Spleen (tissue), 11 donors: Measurements from ENCODE around the gene MROH7. TPM values are rescaled to one million over a fixed set of nuclear protein-coding genes. Genes with fewer than 3 reads are reported as not detected.

ENCODE experiments used
- DNase-seq: peaks from one replicate; pipeline ENCODE4 v3.0.0-alpha.2; 2020
- H3K27ac ChIP-seq, 8 donors: fragments of 200-600 bp; sonication (generic) in 7 of 8; 1 replicate in 4 of 8; 2 replicates in 4 of 8; pipeline versions ENCODE4 v1.5.0 to v1.8.0; 2016 to 2021; ENCODE audit warnings: inconsistent platforms in 4 of 8, mild to moderate bottlenecking in 4 of 8, moderate library complexity in 1 of 8
- H3K27me3 ChIP-seq, 7 donors: fragments of 200-600 bp; sonication (generic) in 6 of 7; replicated peaks in 1 of 7; 1 replicate in 4 of 7; 2 replicates in 3 of 7; pipeline versions ENCODE4 v1.5.0 to v1.8.0; 2016 to 2021; ENCODE audit warnings: inconsistent platforms in 3 of 7, mild to moderate bottlenecking in 1 of 7
- H3K36me3 ChIP-seq, 6 donors: fragments of 200-600 bp; sonication (generic) in 5 of 6; 1 replicate in 4 of 6; 2 replicates in 2 of 6; pipeline versions ENCODE4 v1.5.0 to v1.8.0; 2016 to 2021; ENCODE audit warnings: inconsistent platforms in 2 of 6
- H3K4me1 ChIP-seq, 6 donors: fragments of 200-600 bp; sonication (generic) in 5 of 6; 1 replicate in 3 of 6; 2 replicates in 3 of 6; pipeline versions ENCODE4 v1.5.0 to v1.8.0; 2016 to 2021; ENCODE audit warnings: inconsistent platforms in 3 of 6
- H3K4me3 ChIP-seq, 8 donors: fragments of 200-600 bp; sonication (generic) in 7 of 8; 1 replicate in 4 of 8; 2 replicates in 4 of 8; pipeline versions ENCODE4 v1.5.0 to v1.8.0; 2016 to 2021; ENCODE audit warnings: inconsistent platforms in 4 of 8, mild to moderate bottlenecking in 4 of 8, moderate library complexity in 2 of 8
- H3K9me3 ChIP-seq, 8 donors: fragments of 200-600 bp; sonication (generic) in 7 of 8; 1 replicate in 4 of 8; 2 replicates in 4 of 8; pipeline versions ENCODE4 v1.5.0 to v1.8.0; 2016 to 2021; ENCODE audit warnings: inconsistent platforms in 4 of 8
- CTCF ChIP-seq, 11 experiments: fragments of 200-600 bp in 7 of 11; fragments of 450-650 bp in 4 of 11; sonication (generic) in 4 of 11; IDR thresholded peaks in 8 of 11; conservative IDR thresholded peaks in 3 of 11; 1 replicate in 7 of 11; 2 replicates in 4 of 11; pipeline versions ENCODE4 v1.4.0 to v1.8.0; 2016 to 2021; ENCODE audit warnings: antibody characterized with exemption in 11 of 11, inconsistent platforms in 4 of 11, mild to moderate bottlenecking in 1 of 11
- POLR2A ChIP-seq, 3 donors: fragments of 450-650 bp; IDR thresholded peaks; one replicate each; pipeline ENCODE4 v1.5.1; 2017; ENCODE audit warnings: antibody characterized with exemption in 3 of 3, mild to moderate bottlenecking in 1 of 3
- POLR2AphosphoS5 ChIP-seq, 3 donors: sonication (generic); formaldehyde crosslinking; IDR thresholded peaks; one replicate each; pipeline ENCODE4 v1.5.1; 2017; ENCODE audit warnings: antibody characterized with exemption in 3 of 3
- WGBS, 5 donors: extraction: QIAGEN DNeasy Blood & Tissue Kit in 3 of 5; methylation state at CpG; one replicate each; pipeline versions ENCODE4 v1.1.5 to v1.1.7; 2013 to 2018; 5-methylcytosine and 5-hydroxymethylcytosine counted together
- intact Hi-C: fragments of 100-400 bp; cut with DNase I; formaldehyde crosslinking; loops from one replicate; pipeline ENCODE4 v1.15.0; 2023; ENCODE audit warnings: low total_unique reads
- polyA plus RNA-seq, 3 donors: library from polyadenylated mRNA; stranded (reverse); fragments of 200-250 nt; gene quantifications; one replicate each; pipeline ENCODE4 v1.2.1, GENCODE V29; 2013
- total RNA-seq, 7 donors: library from RNA; depleted of rRNA in 3 of 7; stranded (reverse); fragments of >200 nt in 3 of 7; fragmentation: NEBNext Ultra II Directional in 4 of 7; extraction: Animal tissue kit (Norgen Biotek cat#: 25700) in 4 of 7; gene quantifications; one replicate each; pipeline versions ENCODE4 v1.1.0 to v1.2.1, GENCODE V29; 2016 to 2021
- donor health status: healthy with polysubstance abuse.
- donor health status: DM: no; HTN: no; CAD: no; lungs with moderate emphysema.
- donor health status: DM: no; HTN: no; CAD: no.
- donor health status: Bipolar disorder and iron deficiency.
- donor health status: healthy.
- donor health status: DM: no; HTN: no; CAD: no.
- donor health status: DM: yes; HTN: yes; CAD: no.

MROH7 gene
- total and polyA plus RNA-seq, 10 donors, result 0.36 to 3.6 (median 1.4) TPM

- H3K4me1 ChIP-seq, result no peaks in the 10 kb centered on the region
- 74 to 89% (median 79%) methylated on average over 3 of the region's 3 CpGs for WGBS, 5 donors
- intact Hi-C loops, result no loop called here
- H3K27me3 ChIP-seq, result no peaks in the 10 kb centered on the region
- TF ChIP-seq POLR2A (IDR thresholded peaks at IDR 0.05) (no peak), CTCF (IDR thresholded peaks at IDR 0.05 in 8 of 11, conservative IDR thresholded peaks at IDR 0.05 in 3 of 11) (no peak), POLR2AphosphoS5 (IDR thresholded peaks at IDR 0.05) (no peak)
- H3K9me3 ChIP-seq, result no peaks in the 10 kb centered on the region
- DNase-seq, result peak; percentile 66
- no peak overlapping the region for H3K4me3 ChIP-seq
- no peak overlapping the region for H3K27ac ChIP-seq
- H3K36me3 ChIP-seq, result peaks cover 0 to 11% (median 0%) of the 10 kb centered on the region in 6 donors
Observed at GRCh38 chr1:54595956-54596498, 45.6 kb upstream of the MROH7 start.

GRCh38 chr1:54596756-54597155, 44.8 kb upstream of the MROH7 start:
- no peak overlapping the region for H3K4me3 ChIP-seq
- 87 to 95% (median 90%) methylated on average over 3 of the region's 3 CpGs for WGBS, 5 donors

GRCh38 chr1:54597455-54598030, 44.0 kb upstream of the MROH7 start:
- intact Hi-C loops, result no loop called here
- Histone ChIP-seq H3K36me3 (peaks cover 0 to 11% (median 0%) of the 10 kb centered on the region in 6 donors), H3K27ac (no peak overlapping the region), H3K4me3 (no peak overlapping the region), H3K27me3 (no peaks in the 10 kb centered on the region), H3K4me1 (no peaks in the 10 kb centered on the region), H3K9me3 (no peaks in the 10 kb centered on the region)
- DNase-seq, result no peak
- no peak for TF ChIP-seq POLR2A (IDR thresholded peaks at IDR 0.05)
- TF ChIP-seq CTCF (IDR thresholded peaks at IDR 0.05 in 8 of 11, conservative IDR thresholded peaks at IDR 0.05 in 3 of 11), result no peak
- no peak for TF ChIP-seq POLR2AphosphoS5 (IDR thresholded peaks at IDR 0.05)
- WGBS, 5 donors, result 64 to 70% (median 68%) methylated on average over 3 of the region's 3 CpGs

More at GRCh38 chr1:54596756-54597155, 44.8 kb upstream of the MROH7 start:
- H3K27ac ChIP-seq, result no peak overlapping the region
- H3K4me1 ChIP-seq, result no peaks in the 10 kb centered on the region
- DNase-seq, result no peak
- H3K27me3 ChIP-seq, result no peaks in the 10 kb centered on the region
- H3K36me3 ChIP-seq, result peaks cover 0 to 11% (median 0%) of the 10 kb centered on the region in 6 donors
- no peaks in the 10 kb centered on the region for H3K9me3 ChIP-seq
- intact Hi-C loops, result no loop called here
- TF ChIP-seq POLR2A (IDR thresholded peaks at IDR 0.05) (no peak), POLR2AphosphoS5 (IDR thresholded peaks at IDR 0.05) (no peak), CTCF (IDR thresholded peaks at IDR 0.05 in 8 of 11, conservative IDR thresholded peaks at IDR 0.05 in 3 of 11) (no peak)

- TF ChIP-seq POLR2A (IDR thresholded peaks at IDR 0.05), result no peak
- TF ChIP-seq CTCF (IDR thresholded peaks at IDR 0.05 in 8 of 11, conservative IDR thresholded peaks at IDR 0.05 in 3 of 11), result no peak
- TF ChIP-seq POLR2AphosphoS5 (IDR thresholded peaks at IDR 0.05), result no peak
- H3K4me3 ChIP-seq, result no peak overlapping the region
- no peak overlapping the region for H3K27ac ChIP-seq
- H3K9me3 ChIP-seq, result no peaks in the 10 kb centered on the region
- H3K36me3 ChIP-seq, result peaks cover 0 to 9% (median 0%) of the 10 kb centered on the region in 6 donors
- H3K4me1 ChIP-seq, result peaks cover 0 to 1% (median 0%) of the 10 kb centered on the region in 6 donors
- intact Hi-C loops, result no loop called here
- peak; percentile 59 for DNase-seq
- H3K27me3 ChIP-seq, result no peaks in the 10 kb centered on the region
- WGBS, 5 donors, result 91 to 95% (median 93%) methylated on average over 11 to 13 of the region's 13 CpGs
Observed at GRCh38 chr1:54599211-54599823, 42.3 kb upstream of the MROH7 start.
